ENCODE results near the gene ERBB4.

ERBB4 gene

GRCh38 chr2:212538305-212539071, at the start of gene ERBB4:
TSS of gene ERBB4 (minus strand) at chr2:212538802. CDS start at chr2:212538530, 272 bp downstream.
- DNase-seq (ENCODE audit: low read depth), result no peak

- DNase-seq (ENCODE audit: low read depth), result no peak
These were observed 41.5 kb upstream of the ERBB4 start for GRCh38 chr2:212580117-212580516.

- DNase-seq (ENCODE audit: low read depth), result no peak
These were observed 17.7 kb upstream of the ERBB4 start for GRCh38 chr2:212556296-212556695.

- DNase-seq (ENCODE audit: low read depth), result no peak
These were observed 15.6 kb upstream of the ERBB4 start for GRCh38 chr2:212554233-212554632.

GRCh38 chr2:212549941-212550340, 11.3 kb upstream of the ERBB4 start:
- no peak for DNase-seq (ENCODE audit: low read depth)

GRCh38 chr2:212549463-212549862, 10.9 kb upstream of the ERBB4 start:
- DNase-seq (ENCODE audit: low read depth), result no peak

GRCh38 chr2:212548455-212548819, 9.8 kb upstream of the ERBB4 start:
- DNase-seq (ENCODE audit: low read depth), result no peak

- no peak for DNase-seq (ENCODE audit: low read depth)
These were observed 9.3 kb upstream of the ERBB4 start for GRCh38 chr2:212547716-212548454.

- DNase-seq (ENCODE audit: low read depth), result no peak
These were observed 8.1 kb upstream of the ERBB4 start for GRCh38 chr2:212546669-212547068.

- DNase-seq (ENCODE audit: low read depth), result no peak
These were observed 1.7 kb upstream of the ERBB4 start for GRCh38 chr2:212540341-212540740.

GRCh38 chr2:212539072-212539880, 674 bp upstream of the ERBB4 start:
- no peak for DNase-seq (ENCODE audit: low read depth)

- no peak for DNase-seq (ENCODE audit: low read depth)
These were observed 787 bp downstream of the ERBB4 start for GRCh38 chr2:212537726-212538304.

GRCh38 chr2:212536817-212537725, 1.5 kb downstream of the ERBB4 start:
- DNase-seq (ENCODE audit: low read depth), result no peak

GRCh38 chr2:212535996-212536816, 2.4 kb downstream of the ERBB4 start:
- no peak for DNase-seq (ENCODE audit: low read depth)

- DNase-seq (ENCODE audit: low read depth), result no peak
These were observed 4.3 kb downstream of the ERBB4 start for GRCh38 chr2:212534336-212534735.

GRCh38 chr2:212532585-212532984, 6.0 kb downstream of the ERBB4 start:
- no peak for DNase-seq (ENCODE audit: low read depth)

- DNase-seq (ENCODE audit: low read depth), result no peak
These were observed 6.5 kb downstream of the ERBB4 start for GRCh38 chr2:212532087-212532486.

- no peak for DNase-seq (ENCODE audit: low read depth)
These were observed 7.1 kb downstream of the ERBB4 start for GRCh38 chr2:212531499-212531898.

- no peak for DNase-seq (ENCODE audit: low read depth)
These were observed 7.6 kb downstream of the ERBB4 start for GRCh38 chr2:212530991-212531390.

- no peak for DNase-seq (ENCODE audit: low read depth)
These were observed 8.2 kb downstream of the ERBB4 start for GRCh38 chr2:212530373-212530772.
